Stimulated activated CD4-positive, alpha-beta T cell treated with anti-CD3 and anti-CD28 coated beads, Interleukin-2, amount 100 ng/mL, for 24 hours (primary cell): ENCODE data around the gene MTFMT.
"Not testable (repeated sequence)": the region's sequence is repeated elsewhere in the genome, so short reads cannot be mapped to it uniquely, and the experiment has no call there.

ENCODE experiments used
- DNase-seq, 2 donors: peaks; one replicate each; pipeline ENCODE4 v3.0.0-alpha.2; 2020

Gene MTFMT

GRCh38 chr15:65034719-65035118 lies 5.3 kb upstream of the MTFMT start:
- no peak for DNase-seq

- DNase-seq: peak in 1 of 2 donors; percentile 29
Observed at GRCh38 chr15:65033659-65034269, 4.3 kb upstream of the MTFMT start.

- peak; percentile 39 to 50 for DNase-seq
Observed at GRCh38 chr15:65032801-65033537, 3.5 kb upstream of the MTFMT start.

- DNase-seq: no peak
Observed at GRCh38 chr15:65029736-65030208, 333 bp upstream of the MTFMT start.

GRCh38 chr15:65028338-65028737 lies 1.1 kb downstream of the MTFMT start:
- no peak for DNase-seq

- no peak for DNase-seq
Observed at GRCh38 chr15:65027593-65027992, 1.8 kb downstream of the MTFMT start.

- DNase-seq: no peak
Observed at GRCh38 chr15:65026756-65027155, 2.7 kb downstream of the MTFMT start.

GRCh38 chr15:65021488-65021887 lies 8.0 kb downstream of the MTFMT start:
- DNase-seq: no peak

- no peak for DNase-seq
Observed at GRCh38 chr15:65020419-65020818, 9.0 kb downstream of the MTFMT start.

- not testable (repeated sequence) for DNase-seq
Observed at GRCh38 chr15:65011198-65011597, 18.2 kb downstream of the MTFMT start.

- no peak for DNase-seq
Observed at GRCh38 chr15:65008983-65009382, 20.5 kb downstream of the MTFMT start.

- DNase-seq: no peak
Observed at GRCh38 chr15:65006876-65007275, 22.6 kb downstream of the MTFMT start.

GRCh38 chr15:65004993-65005392 lies 24.4 kb downstream of the MTFMT start:
- no peak for DNase-seq

GRCh38 chr15:64997745-64998375 lies 31.6 kb downstream of the MTFMT start:
- no peak for DNase-seq

GRCh38 chr15:64997066-64997465 lies 32.4 kb downstream of the MTFMT start:
- DNase-seq: no peak

- no peak for DNase-seq
Observed at GRCh38 chr15:64993290-64993689, 36.1 kb downstream of the MTFMT start.

- no peak for DNase-seq
Observed at GRCh38 chr15:64991536-64992135, 37.8 kb downstream of the MTFMT start.

- no peak for DNase-seq
Observed at GRCh38 chr15:64990168-64990470, 39.3 kb downstream of the MTFMT start.

GRCh38 chr15:64989416-64990167 lies 39.8 kb downstream of the MTFMT start, which contains the start of gene SPG21:
TSS of gene SPG21 (minus strand) at chr15:64989914. CDS start at chr15:64983569, 6,345 bp downstream.
- peak; percentile 92 to 94 for DNase-seq

GRCh38 chr15:64987136-64987535 lies 42.3 kb downstream of the MTFMT start:
- no peak for DNase-seq

GRCh38 chr15:64985366-64986033 lies 43.9 kb downstream of the MTFMT start:
- DNase-seq: no peak

- DNase-seq: no peak
Observed at GRCh38 chr15:64982472-64982871, 47.0 kb downstream of the MTFMT start.
